Tibial nerve (tissue), 4 donors: ENCODE measurements around the gene JMJD7.

ENCODE experiments used
- EP300 ChIP-seq, 2 donors: sonication (generic); formaldehyde crosslinking; IDR thresholded peaks; one replicate each; pipeline ENCODE4 v1.6.1; 2017; ENCODE audit warnings: antibody characterized with exemption in 2 of 2, mild to moderate bottlenecking in 1 of 2
- TF ChIP-seq, protein P1 (sequence below), 5 experiments: fragments of 200-600 bp in 3 of 5; fragments of 450-650 bp in 2 of 5; sonication (generic) in 3 of 5; IDR thresholded peaks; one replicate each; pipeline ENCODE4 v1.5.1; 2016 to 2019; ENCODE audit warnings: antibody characterized with exemption in 5 of 5, mild to moderate bottlenecking in 3 of 5, moderate library complexity in 2 of 5

DNA sequence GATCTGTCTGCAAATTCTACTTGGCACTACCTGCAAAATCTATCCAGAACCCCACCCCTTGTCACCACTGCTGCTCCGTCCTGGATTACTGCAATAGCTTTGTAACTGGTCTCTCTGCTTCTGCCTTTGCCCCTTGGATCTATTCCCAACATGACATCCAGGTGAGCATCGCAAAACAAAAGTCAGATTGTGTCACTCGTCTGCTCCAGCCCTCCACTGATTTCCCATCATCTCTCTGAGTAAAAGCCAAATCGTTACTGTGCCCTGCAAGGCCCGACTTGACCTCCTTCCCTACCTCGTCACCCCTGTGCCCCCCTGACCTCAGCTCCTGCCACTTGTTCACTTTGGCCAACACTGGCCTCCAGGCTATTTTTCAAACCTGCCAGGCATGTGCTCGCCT lies 56.6 kb downstream of the JMJD7 start:
- TF ChIP-seq, protein P1, sequence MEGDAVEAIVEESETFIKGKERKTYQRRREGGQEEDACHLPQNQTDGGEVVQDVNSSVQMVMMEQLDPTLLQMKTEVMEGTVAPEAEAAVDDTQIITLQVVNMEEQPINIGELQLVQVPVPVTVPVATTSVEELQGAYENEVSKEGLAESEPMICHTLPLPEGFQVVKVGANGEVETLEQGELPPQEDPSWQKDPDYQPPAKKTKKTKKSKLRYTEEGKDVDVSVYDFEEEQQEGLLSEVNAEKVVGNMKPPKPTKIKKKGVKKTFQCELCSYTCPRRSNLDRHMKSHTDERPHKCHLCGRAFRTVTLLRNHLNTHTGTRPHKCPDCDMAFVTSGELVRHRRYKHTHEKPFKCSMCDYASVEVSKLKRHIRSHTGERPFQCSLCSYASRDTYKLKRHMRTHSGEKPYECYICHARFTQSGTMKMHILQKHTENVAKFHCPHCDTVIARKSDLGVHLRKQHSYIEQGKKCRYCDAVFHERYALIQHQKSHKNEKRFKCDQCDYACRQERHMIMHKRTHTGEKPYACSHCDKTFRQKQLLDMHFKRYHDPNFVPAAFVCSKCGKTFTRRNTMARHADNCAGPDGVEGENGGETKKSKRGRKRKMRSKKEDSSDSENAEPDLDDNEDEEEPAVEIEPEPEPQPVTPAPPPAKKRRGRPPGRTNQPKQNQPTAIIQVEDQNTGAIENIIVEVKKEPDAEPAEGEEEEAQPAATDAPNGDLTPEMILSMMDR (IDR thresholded peaks at IDR 0.05) = no peak
- no peak for TF ChIP-seq EP300 (IDR thresholded peaks at IDR 0.05)
